Hepatic stellate cell (primary cell): ENCODE results near the gene DCAF8.
"Not testable (repeated sequence)": the region's sequence is repeated elsewhere in the genome, so short reads cannot be mapped to it uniquely, and the experiment has no call there.

Experiments
- DNase-seq: peaks from one replicate; pipeline ENCODE4 v3.0.0; 2011; ENCODE audit warnings: low spot score

The DCAF8 gene

DNA sequence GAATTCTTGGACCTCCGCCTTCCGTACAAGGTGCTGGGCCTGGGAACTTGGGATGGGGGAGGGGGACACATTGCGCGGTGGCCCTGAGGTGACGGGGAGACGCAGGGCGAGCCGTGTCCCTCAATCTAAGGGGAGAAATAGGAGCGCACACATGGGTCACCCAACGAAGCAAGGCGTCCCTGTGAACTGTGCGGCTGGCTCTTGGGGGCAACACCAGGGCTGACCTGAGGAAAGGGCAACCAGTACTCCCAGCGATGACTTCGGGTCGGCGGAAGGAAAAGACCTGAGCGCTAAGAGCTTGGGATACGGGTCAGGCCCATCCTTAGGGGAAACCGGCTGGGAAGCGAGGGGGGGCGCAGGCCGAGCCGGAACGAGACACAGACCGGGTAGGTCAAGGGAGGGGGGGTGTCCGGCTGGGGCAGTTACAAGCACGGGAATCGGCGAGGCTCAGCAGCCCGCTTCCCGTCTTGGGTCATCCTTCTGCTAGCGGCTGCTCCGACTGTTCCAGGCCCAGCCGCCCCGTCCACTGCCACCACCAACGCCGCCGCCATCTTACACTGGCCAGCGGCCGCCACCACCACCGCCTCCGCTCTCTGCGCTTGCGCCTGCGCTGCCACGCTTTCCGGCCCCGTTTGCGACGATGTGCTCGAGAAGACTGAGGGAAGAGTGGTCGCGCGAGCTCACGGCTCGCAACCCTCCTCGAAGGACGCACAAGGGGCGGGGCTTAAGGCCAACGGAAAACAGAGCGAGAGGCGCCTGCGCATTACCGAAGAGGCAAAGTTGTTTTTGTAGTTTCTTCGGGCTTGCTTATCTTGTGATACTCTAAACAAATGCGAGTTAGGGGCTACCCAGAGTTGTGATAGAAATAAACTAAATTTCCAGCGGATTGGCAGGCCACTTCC is at the start of gene DCAF8:
Gene DCAF8 (minus strand): TSS at position 657 of the 902 bp plus-strand sequence. CDS start 18,541 bp downstream, outside the sequence.
- peak; percentile 93 for DNase-seq

DNA sequence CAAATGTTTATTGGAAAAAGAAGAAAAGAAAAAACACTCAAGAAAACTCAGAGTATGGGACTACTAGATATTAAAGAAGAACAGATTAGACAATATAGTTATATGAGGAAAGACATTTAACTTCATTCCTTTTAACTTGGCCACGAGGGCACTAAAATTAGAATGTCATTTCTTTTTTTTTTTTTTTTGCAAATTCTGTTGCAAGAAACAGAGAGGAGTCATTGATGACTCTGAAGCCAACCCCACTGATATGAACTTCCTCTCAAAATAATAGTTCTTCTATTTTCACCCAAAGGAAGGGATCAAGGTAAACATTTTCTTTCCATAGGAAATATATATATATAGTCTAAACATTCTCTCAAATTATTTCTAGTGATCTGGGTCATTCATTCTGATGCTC is 47.2 kb upstream of the DCAF8 start:
- no peak for DNase-seq

DNA sequence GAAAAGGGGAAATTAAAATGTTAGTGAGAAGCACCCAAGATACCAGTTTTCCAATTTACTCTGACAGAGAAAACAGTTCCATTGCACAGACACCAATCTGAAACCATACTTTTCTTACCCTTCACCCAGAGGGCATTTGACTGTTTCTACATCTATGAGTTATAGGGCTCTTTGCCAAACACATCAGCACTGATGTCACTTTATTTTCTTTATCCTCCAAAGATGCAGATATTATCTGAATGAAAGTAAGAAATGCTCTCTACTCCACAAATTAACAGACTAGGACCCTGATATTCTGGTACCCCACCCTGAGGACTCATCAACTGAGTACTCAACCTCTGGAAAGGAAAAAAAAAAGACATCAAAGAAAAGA is 46.8 kb upstream of the DCAF8 start:
- DNase-seq = peak; percentile 19

DNA sequence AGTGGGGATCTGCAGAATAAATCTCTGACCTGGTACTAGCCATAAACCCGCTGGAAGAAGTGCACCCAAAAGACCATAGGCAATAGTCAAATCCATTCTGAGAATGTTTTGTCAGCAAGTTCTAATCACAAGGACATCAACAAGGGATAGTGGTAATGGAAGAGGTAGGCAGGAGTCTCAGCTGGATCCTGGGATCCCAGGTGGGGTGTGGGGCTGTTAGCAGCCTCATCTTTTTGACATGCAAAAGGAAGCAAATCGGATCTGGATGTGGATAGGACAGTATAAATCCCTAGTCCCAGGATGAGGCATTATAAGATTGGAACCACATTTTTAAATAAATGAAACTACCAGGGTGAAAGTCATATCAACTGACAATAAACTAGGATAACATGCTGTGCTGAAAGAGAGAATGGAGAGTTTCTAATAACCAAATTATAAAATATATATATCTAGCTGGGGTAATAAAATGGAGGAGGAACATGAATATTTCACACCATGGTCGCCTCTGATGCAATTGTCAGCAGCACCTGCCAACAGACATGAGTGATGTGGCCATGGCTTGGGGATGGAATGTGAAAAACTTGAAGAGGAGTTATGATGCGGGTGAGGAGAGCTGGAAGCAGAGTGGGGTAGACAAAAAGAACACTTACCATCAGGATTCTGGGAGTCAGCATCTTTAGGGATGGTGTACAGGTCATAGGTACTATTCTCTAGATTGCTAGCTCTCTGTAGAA is 46.3 kb upstream of the DCAF8 start:
- DNase-seq = no peak

DNA sequence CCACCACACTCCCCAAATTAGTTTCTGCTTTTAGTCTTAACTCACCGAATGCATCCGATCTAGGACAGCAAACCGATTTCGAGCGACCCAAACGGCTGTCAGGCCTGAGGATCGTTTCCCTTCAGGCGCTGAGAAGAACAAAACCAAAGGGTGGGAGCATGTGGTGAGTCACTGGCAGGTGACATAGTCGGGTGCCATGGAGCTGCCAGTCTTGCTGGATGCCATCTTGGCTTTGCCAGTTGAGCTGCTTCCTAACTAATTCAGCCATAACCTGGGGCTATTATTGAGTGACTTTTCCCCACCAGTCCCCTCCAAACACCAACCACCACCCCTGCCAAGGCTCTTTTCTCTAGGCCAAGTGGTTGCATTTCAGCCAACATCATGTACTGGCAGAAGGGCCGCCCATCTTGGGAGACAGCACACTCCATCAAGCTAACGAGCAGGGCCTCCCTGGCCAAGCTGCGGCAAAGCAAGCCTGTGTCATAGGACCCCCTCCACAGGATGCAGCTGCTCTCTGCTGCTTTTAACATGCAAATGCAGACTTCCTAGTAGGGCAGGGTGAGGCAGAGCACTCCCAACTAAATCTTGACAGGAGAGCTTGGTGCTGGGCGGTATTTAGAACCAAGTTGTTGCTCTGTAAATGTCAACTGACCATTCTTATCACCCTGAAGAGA is 44.9 kb upstream of the DCAF8 start:
- no peak for DNase-seq

DNA sequence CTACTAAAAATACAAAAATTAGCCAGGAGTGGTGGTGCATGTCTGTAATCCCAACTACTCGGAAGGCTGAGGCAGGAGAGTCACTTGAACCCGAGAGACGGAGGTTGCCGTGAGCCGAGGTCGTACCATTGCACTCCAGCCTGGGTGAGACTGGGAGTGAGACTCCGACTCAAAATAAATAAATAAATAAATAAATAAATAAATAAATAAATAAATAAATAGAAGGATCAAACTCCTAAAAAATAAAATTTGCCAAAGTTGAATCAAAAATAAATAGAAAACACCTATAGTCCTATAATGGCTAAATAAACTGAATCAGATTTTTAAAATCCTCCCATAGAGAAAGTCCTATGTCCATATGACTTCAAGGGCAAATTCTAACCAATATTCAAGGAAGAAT is 37.8 kb upstream of the DCAF8 start:
- no peak for DNase-seq

DNA sequence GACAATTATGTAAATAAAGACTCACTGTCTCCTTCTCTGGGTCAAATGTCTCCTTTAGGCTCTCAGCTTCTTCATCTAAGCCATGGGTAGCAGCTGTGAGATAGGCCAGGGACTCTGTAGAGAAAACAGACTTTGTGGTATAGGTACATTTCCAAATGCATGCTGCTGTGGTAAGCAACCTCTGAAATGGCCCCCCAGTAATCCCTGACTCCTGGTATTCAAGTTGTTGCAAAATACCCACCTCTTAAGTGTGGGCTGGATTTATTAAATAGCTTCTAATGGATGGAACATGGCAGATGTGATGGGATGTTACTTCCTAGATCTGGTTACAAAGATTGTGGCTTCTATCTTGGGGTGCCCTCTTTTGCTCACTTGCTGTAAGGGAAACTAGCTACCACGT is 33.7 kb upstream of the DCAF8 start:
- DNase-seq = no peak

DNA sequence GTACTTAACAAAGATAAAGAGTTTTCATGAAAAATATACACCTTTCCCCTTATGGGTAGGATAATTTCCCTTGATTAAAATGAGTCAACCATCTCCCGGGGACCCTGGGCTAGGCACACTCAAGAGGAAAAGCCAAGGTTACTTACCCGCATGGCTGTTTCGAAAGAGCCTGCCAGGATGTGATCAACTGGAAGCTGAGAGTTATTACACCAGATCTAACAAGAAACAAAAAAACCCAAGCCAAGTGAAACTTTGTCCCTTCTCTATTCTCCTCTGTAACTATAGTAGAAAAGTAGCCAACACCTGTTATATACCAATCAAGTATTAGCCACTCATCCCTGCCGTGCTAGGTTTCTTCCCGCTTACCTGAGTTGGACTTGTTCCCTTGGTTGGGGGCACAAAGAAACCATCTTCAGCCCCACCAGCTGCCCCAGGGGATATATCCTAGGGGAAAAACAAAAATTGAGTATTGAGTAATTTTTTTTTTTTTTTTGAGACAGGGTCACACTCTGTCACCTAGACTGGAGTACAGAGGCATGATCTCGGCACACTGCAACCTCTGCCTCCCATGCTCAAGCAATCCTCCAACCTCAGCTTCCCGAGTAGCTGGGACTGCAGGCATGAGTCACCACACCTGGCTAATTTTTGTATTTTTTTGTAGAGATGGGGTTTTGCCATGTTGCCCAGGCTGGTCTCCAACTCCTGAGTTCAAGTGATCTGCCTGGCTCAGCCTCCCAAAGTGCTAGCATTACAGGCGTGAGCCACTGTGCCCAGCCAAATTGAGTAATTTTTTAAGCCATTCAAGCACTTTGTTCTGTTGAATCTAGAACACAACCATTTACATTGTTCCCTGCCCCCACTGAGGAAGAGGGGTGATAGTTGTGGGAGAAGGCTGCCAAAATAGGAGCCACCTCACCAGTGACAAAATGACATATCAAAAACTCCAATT is 30.9 kb upstream of the DCAF8 start:
- DNase-seq = no peak

DNA sequence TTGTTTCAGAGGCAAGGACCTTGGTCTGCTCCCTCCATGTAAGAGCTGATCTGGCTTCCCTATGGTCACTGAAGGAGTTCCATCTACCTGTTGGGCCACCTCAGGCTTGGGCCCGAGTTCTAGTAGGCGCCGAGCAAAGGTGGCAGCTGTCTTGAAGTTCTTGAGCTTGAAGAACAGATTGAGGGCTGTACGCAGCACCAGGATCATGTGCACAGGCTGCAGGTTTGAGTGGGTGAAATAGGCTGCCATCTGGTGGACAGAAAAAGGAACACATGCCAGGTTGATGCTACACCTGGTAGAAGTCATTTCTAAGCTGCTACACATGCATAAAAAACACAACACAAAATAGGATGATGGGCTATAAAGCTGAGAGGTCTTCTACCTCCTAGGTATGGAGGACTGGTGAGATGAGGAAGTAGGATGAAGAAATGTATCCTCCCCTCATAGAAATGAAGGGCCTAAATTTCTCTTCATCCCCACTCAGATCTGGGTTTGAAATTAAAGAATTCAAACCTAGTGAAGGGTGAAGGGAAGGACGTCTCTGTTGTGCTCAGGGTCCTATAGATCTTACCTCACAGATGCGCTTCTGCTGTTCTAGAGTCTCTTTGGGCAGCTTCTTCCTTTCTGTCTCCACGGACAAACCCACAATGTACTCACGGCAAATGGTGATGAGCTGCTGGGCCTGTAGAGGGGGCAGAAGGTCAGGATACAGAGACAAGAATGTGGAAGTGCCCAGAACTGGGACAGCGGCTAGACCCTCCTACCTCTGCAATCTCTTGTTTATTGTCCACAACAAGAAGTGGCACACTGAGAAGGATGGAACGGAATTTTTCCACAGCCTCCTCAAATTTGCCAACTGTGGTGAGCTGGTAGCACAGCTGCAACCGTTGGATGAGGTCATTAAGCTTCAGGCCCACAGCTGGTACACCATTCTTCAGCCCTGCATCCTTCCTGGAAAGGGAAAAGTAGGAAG is 29.2 kb upstream of the DCAF8 start:
- DNase-seq = peak; percentile 57

DNA sequence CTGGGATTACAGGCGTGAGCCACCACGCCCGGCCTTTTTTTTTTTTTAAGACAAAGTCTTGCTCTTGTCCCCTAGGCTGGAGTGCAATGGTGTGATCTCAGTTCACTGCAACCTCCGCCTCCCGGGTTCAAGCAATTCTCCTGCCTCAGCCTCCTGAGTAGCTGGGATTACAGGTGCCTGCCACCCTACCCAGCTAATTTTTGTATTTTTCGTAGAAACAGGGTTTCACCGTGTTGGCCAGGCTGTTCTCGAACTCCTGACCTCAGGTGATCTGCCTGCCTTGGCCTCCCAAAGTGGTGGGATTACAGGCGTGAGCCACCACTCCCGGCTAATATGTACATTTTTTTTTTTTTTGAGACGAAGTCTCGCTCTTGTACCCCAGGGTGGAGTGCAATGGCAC is 25.4 kb upstream of the DCAF8 start:
- DNase-seq = not testable (repeated sequence)

DNA sequence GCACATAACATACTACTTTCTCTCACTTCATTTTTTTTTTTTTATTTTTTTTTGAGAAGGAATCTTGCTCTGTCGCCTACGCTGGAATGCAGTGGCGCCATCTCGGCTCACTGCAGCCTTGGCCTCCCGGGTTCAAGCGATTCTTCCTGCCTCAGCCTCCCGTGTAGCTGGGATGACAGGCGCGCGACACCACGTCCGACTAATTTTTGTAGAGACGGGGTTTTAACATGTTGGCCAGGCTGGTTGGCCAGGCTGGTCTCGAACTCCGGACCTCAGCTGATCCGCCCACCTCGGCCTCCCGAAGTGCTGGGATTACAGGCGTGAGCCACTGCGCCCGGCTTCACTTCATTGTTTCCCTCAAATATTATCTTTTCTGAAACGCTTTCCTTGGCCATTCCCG is 23.2 kb upstream of the DCAF8 start:
- no peak for DNase-seq

DNA sequence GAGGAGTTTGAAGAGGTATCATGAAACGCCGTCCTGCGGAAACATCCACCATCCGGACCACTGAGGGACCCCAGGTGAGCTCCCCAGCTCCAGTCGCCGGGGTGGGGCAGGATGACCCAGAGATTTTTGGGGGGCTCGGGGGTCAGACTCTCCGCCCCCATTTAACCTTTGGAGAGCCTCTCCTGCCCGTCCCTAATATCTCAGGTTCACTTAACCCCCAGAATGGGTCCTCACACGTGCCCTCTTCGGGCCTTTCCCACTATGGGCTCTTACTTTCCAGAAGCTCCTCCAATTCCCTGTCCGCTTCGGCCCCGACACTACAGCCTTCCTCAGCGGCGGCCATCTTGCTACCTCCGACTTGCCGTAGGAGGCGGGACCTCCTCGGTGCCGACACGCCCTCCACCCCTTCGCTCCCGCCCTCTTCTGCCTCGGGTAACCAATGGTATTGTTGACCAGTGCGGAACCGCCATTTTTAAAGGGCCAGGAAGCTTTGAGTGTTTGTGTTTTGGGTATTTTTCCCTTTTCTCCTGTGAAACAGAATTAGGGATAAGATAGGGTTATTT is 22.5 kb upstream of the DCAF8 start, which contains the start of gene PEX19:
Gene PEX19 (minus strand): TSS at position 352 of the 563 bp plus-strand sequence. CDS start 9 bp downstream, at position 343.
- peak; percentile 95 for DNase-seq

DNA sequence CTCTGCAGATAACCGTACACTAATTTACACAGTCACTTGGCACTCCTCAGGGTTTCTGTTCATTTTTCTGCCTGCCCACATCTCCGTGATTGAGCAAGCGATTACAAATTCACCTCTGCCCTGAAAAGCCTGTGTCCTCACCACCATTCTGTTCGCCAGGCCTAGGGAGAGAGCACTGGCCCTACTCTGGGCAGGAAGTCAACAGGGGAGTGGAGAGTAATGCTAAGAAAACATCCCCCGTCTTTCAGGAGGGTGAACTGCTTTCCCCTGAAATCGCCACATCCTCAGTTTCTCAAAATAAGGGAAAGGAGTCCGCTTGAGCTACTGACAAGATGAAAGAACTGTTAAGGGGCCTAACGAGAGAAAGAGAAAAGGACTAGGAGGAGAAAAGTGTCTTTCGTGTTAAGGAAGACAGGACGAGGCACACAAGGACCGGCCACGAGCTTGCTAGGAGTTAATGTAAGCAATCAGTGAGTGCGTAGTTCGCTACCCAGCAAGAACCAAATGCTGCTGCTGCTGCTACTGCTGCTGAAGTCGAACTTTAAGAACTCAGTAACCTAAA is 22.0 kb upstream of the DCAF8 start:
- peak; percentile 54 for DNase-seq

DNA sequence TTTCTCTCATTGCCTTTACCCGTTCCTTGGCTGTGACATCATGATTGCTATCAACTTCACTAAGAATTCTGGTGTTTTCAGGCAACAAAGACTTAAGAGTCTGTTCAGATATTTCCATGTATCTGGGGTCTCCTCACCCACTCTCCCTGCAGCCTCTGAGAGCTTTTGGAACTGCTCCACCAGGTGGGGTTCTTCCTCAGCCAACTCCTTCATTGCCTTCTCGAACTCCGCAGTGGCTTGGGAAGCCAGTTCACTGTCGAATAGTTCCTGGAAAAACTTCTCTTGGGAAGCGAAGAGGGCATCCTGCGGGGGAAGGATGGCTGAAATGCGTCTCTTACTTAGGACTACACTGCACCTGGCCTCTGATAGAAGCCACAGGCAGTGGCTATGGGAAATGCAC is 20.5 kb upstream of the DCAF8 start:
- DNase-seq = no peak

DNA sequence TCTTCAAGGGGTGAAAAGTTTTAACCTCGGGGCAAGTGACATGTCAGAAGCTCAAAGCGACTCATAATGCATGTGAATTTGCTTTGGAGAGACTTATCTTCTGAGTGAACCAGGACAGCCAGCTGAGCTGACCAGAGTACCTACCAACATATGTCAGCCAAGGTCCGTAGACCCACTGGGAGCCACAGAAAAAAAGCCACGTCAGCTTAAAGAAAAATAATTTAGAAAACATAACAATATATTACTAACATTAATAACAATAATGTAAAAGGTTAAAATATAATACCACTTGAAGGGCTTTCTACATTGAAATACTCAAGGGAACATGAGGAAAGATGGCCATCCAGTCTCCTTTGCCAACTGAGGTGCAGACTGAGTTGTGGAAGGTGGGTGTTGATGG is 15.6 kb upstream of the DCAF8 start:
- no peak for DNase-seq

DNA sequence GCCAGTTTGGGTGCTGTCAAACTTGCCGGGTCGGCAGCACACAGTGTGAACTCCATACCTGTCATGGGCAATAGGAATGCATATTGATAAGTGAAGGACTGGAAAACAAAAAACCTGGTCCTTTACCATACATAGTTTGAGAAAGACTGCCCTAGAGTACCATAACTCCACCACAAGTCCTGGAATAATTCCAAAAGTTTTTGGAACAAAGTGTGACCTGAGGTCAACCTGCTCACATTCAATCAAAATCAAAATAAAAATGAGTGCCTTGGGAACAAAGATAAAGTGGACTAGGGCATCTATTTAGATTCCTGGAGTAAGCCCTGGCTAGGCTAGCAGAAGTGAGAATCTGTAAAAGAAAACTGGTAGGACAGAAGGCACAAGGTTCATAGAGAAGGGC is 15.0 kb upstream of the DCAF8 start:
- no peak for DNase-seq

DNA sequence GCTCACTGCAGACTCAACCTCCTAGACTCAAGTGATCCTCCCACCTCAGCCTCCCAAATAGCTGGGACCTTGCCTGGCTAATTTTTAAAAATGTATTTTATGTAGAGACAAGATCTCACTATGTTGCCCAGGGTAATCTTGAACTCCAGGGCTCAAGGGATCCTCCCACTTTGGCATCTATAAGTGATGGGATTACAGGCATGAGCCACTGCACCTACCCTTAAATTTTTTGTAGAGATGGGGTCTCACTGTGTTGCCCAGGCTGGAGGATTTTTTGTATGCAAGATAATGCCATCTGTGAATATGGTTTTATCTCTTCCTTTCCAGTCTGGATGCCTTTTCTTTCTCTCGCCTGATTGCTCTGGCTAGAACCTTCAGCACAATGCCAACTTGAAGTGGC is 8.7 kb upstream of the DCAF8 start:
- DNase-seq = no peak

DNA sequence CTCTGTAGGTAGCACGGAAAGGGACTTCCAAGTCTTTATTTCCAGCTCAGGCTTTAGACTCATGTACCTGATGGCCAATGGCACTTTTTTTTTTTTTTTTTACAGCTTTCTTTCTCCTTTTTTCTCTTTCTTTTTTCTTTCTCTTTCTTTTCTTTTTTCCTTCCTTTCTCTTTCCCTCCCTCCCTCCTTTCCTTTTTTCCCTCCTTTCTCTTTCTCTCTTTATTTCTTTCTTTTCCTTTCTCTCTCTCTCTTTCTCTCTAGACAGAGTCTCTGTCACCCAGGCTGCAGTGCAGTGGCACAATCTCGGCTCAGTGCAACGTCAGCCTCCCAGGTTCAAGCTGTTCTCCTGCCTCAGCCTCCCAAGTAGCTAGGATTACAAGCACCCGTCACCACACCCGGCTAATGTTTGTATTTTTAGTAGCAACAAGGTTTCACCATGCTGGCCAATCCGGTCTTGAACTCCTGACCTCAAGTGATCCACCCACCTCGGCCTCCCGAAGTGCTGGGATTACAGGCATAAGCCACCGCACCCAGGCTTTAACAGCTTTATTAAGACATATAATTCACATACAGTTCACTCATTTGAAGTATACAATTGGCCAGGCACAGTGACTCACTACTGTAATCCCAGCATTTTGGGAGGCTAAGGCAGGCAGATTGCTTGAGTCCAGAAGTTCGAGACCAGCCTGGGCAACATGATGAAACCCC is 5.1 kb upstream of the DCAF8 start:
- DNase-seq = no peak

DNA sequence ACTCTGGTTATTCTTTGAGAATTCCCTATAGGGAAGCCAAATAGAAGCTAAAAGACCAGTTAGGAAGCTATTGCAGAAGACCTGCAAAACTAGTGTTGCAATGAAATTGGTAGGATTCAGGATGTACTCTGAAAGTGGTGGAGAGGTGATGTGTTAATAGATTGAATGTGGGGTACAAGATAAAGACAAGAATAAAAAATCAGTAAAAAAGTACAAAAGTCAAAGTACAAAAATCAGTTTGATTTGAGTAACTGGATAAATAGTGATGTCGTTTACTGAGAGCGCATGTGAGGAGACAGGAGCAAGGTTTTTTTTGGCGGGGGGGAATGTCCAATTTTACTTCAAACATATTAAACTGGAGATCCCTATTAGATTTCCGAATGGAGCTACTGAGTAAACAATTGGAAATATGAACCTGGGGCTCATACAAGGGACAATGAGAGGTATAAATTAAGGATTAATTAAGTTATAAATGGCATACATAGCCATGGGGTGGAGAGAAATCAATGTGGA is 2.5 kb upstream of the DCAF8 start:
- DNase-seq = no peak
